ENCODE data around the gene FAM180B. TPM values are rescaled to one million over a fixed set of nuclear protein-coding genes. Genes with fewer than 3 reads are reported as not detected.
A peak's percentile ranks its signal among the peaks of the same experiment; 100 is the strongest.
"Not testable (repeated sequence)": the region's sequence is repeated elsewhere in the genome, so short reads cannot be mapped to it uniquely, and the experiment has no call there.

The FAM180B gene
- polyA plus RNA-seq, 1 experiment = not detected

GRCh38 chr11:47552566-47553405 is 33.7 kb upstream of the FAM180B start, which contains the start of gene CELF1:
Gene CELF1, minus strand, starts transcription at chr11:47553132. Its CDS starts 53,609 bp downstream, at chr11:47499523.
- CTCF ChIA-PET = interaction anchor here (0.5 to 5.7 kb wide), 13 partner anchors 12 to 183 kb away, joined by 3 to 45 read pairs (median 4); partner anchors contain the start of gene PTPMT1
- POLR2A ChIA-PET = interaction anchor here (0.5 to 0.6 kb wide), 2 partner anchors 28 to 92 kb away, joined by 3 to 5 read pairs; no protein-coding TSS in a partner anchor
- peak within 1 kb of the TSS; percentile 85 for H3K4me3 ChIP-seq (ENCODE audit: low read depth, low read length)
- TF ChIP-seq CTCF (IDR thresholded peaks at IDR 0.05; ENCODE audit: insufficient read depth, low read depth, low read length) = peak; percentile 65
- DNase-seq (ENCODE audit: low read depth) = no peak
- H3K27me3 ChIP-seq (ENCODE audit: control insufficient read depth, insufficient read depth, low read length) = no peaks in the 10 kb centered on the region
- no peaks in the 10 kb centered on the region for H3K36me3 ChIP-seq (ENCODE audit: control insufficient read depth, insufficient read depth, low read length)

- POLR2A ChIA-PET = interaction anchor here (0.6 kb wide), 1 partner anchor 28 kb away, joined by 5 read pairs; no protein-coding TSS in a partner anchor
- TF ChIP-seq CTCF (IDR thresholded peaks at IDR 0.05; ENCODE audit: insufficient read depth, low read depth, low read length) = no peak
- Histone ChIP-seq H3K27me3 (ENCODE audit: control insufficient read depth, insufficient read depth, low read length) (no peaks in the 10 kb centered on the region), H3K36me3 (ENCODE audit: control insufficient read depth, insufficient read depth, low read length) (no peaks in the 10 kb centered on the region), H3K4me3 (ENCODE audit: low read depth, low read length) (peak overlapping the region; percentile 31)
- no peak for DNase-seq (ENCODE audit: low read depth)
- CTCF ChIA-PET = interaction anchor here (0.6 to 5.7 kb wide), 11 partner anchors 11 to 118 kb away, joined by 3 to 45 read pairs (median 4); partner anchors contain the start of gene PTPMT1
Observed at GRCh38 chr11:47553406-47553743, 33.1 kb upstream of the FAM180B start.

DNA sequence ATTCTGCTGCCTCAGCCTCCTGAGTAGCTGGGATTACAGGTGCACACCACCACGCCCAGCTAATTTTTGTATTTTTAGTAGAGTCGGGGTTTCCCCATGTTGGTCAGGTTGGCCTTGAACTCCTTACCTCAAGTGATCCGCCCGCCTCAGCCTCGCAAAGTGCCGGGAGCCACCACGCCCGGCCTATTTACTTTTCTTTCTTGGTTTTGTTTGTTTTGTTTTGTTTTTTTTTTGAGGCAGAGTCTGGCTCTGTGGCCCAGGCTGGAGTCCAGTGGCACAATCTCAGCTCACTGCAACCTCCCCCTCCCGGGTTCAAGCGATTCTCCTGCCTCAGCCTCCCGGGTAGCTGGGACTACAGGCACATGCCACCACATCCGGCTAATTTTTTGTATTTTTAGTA is 29.5 kb upstream of the FAM180B start:
- not testable (repeated sequence) for H3K36me3 ChIP-seq (ENCODE audit: control insufficient read depth, insufficient read depth, low read length)

GRCh38 chr11:47558695-47559094 is 27.8 kb upstream of the FAM180B start:
- CTCF ChIA-PET = interaction anchor here (0.7 kb wide), 2 partner anchors 27 to 58 kb away, joined by 3 read pairs; no protein-coding TSS in a partner anchor
- no peak for TF ChIP-seq CTCF (IDR thresholded peaks at IDR 0.05; ENCODE audit: insufficient read depth, low read depth, low read length)
- no peak for DNase-seq (ENCODE audit: low read depth)

More for the DNA sequence above, 29.5 kb upstream of the FAM180B start:
- not testable (repeated sequence) for H3K4me3 ChIP-seq (ENCODE audit: low read depth, low read length); DNase-seq (ENCODE audit: low read depth); H3K27me3 ChIP-seq (ENCODE audit: control insufficient read depth, insufficient read depth, low read length)
- ChIA-PET CTCF (interaction anchor here (1.2 kb wide), 1 partner anchor 17 kb away, joined by 3 read pairs; no protein-coding TSS in a partner anchor), POLR2A (interaction anchor here (0.6 kb wide), 1 partner anchor 26 kb away, joined by 3 read pairs; no protein-coding TSS in a partner anchor)

GRCh38 chr11:47560426-47560825 is 26.1 kb upstream of the FAM180B start:
- H3K27me3 ChIP-seq (ENCODE audit: control insufficient read depth, insufficient read depth, low read length) = no peaks in the 10 kb centered on the region
- no peak for DNase-seq (ENCODE audit: low read depth)
- POLR2A ChIA-PET = no interaction called here
- no peak for TF ChIP-seq CTCF (IDR thresholded peaks at IDR 0.05; ENCODE audit: insufficient read depth, low read depth, low read length)
- H3K4me3 ChIP-seq (ENCODE audit: low read depth, low read length) = no peak overlapping the region
- H3K36me3 ChIP-seq (ENCODE audit: control insufficient read depth, insufficient read depth, low read length) = no peaks in the 10 kb centered on the region
- CTCF ChIA-PET = no interaction called here

More at GRCh38 chr11:47558695-47559094, 27.8 kb upstream of the FAM180B start:
- POLR2A ChIA-PET = no interaction called here
- Histone ChIP-seq H3K27me3 (ENCODE audit: control insufficient read depth, insufficient read depth, low read length) (no peaks in the 10 kb centered on the region), H3K36me3 (ENCODE audit: control insufficient read depth, insufficient read depth, low read length) (no peaks in the 10 kb centered on the region), H3K4me3 (ENCODE audit: low read depth, low read length) (no peak overlapping the region)

GRCh38 chr11:47562393-47562792 is 24.1 kb upstream of the FAM180B start:
- CTCF ChIA-PET; H3K4me3 ChIP-seq (ENCODE audit: low read depth, low read length); H3K36me3 ChIP-seq (ENCODE audit: control insufficient read depth, insufficient read depth, low read length); DNase-seq (ENCODE audit: low read depth); H3K27me3 ChIP-seq (ENCODE audit: control insufficient read depth, insufficient read depth, low read length); POLR2A ChIA-PET: not testable (repeated sequence)

- POLR2A ChIA-PET = interaction anchor here (0.7 kb wide), 1 partner anchor 63 kb away, joined by 4 read pairs; no protein-coding TSS in a partner anchor
- not testable (repeated sequence) for DNase-seq (ENCODE audit: low read depth); H3K4me3 ChIP-seq (ENCODE audit: low read depth, low read length); H3K27me3 ChIP-seq (ENCODE audit: control insufficient read depth, insufficient read depth, low read length); H3K36me3 ChIP-seq (ENCODE audit: control insufficient read depth, insufficient read depth, low read length)
- CTCF ChIA-PET = interaction anchor here (1.0 to 2.1 kb wide), 4 partner anchors 9 to 64 kb away, joined by 3 to 12 read pairs (median 5); partner anchors contain the start of gene CELF1
Observed at GRCh38 chr11:47564366-47564765, 22.1 kb upstream of the FAM180B start.

Data from BJ (cell line).